Measurements from ENCODE around the gene KPTN. TPM values are rescaled to one million over a fixed set of nuclear protein-coding genes. Genes with fewer than 3 reads are reported as not detected.

Gene KPTN
- total RNA-seq, 6 donors from 2014 or later = 3.5 to 15.8 (median 7.4) TPM

DNA sequence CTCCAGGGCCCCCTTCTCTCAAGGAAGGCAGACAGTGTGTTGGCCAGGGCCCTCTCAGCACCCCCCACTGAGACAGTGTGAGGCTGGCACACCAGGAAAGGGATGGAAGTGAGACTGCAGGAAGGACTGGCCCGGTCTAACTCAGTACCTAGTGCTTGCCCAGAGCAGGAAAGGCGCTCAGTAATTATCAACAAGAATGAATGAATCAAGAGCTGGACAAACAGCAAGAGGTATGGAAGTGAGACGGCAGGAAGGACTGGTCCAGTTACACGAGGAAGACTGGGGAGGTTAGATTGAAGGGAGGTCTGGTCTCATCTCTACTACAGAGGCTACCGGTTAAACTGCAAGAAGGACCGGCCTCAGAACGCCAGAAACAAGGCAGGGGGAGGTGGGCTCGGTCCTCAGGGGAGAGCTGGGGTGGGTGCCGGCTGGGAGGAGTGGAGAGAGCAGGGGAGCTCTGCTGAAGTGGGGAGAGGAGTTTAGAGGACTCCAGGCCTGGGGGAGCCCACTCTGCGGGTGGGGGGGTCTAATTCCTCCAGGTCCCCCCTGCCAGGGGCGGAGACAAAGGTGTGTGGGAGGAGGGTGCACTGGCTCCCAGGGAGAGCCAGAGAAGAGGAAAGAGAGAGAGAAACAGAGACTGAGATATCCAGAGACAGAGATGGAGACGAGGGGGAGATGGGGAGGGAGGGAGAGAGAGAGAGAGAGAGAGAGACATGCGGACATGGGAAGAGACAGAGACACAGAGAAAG lies 13.4 kb downstream of the KPTN start:
- DNase-seq (no peak), ATAC-seq (ENCODE audit: low FRiP score in 2 of 2) (no peak)
- no peaks in the 10 kb centered on the region for H3K36me3 ChIP-seq
- peaks cover 0 to 14% (median 7%) of the 10 kb centered on the region in 4 donors for H3K4me1 ChIP-seq
- WGBS, 2 donors = 26% methylated on average over 13 of the region's 13 CpGs
- peaks cover 0 to 32% (median 14%) of the 10 kb centered on the region in 4 donors for H3K27me3 ChIP-seq
- TF ChIP-seq EP300 (IDR thresholded peaks at IDR 0.05) = no peak
- TF ChIP-seq CTCF (IDR thresholded peaks at IDR 0.05) = no peak
- TF ChIP-seq POLR2AphosphoS5 (IDR thresholded peaks at IDR 0.05) = no peak
- no peak for TF ChIP-seq POLR2A (IDR thresholded peaks at IDR 0.05)
- no peak overlapping the region for H3K4me3 ChIP-seq
- no peaks in the 10 kb centered on the region for H3K9me3 ChIP-seq
- H3K27ac ChIP-seq = no peak overlapping the region

DNA sequence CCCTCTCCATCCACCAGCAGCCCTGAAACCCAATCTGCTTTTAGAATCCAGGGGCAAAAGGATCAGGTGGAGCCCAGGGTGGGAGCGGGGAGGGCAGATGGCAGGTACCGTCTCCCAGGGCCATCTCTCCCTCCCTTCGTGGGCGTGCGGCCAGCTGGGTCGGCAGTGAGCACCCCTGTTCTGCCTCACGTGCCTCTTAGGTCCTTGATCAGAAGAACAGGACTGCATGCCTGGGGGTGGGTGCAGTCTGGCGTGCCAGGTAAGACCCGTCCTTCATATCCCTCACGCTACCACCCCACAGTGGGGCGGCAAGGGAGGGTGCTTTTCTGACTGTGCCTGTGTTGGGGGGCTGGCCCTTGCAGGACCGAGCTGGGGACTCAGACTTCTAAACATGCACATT lies 14.3 kb downstream of the KPTN start:
- WGBS, 2 donors = 17 to 19% methylated on average over 10 to 12 of the region's 12 CpGs
- DNase-seq (no peak), ATAC-seq (ENCODE audit: low FRiP score in 2 of 2) (no peak)
- Histone ChIP-seq H3K4me3 (no peak overlapping the region), H3K4me1 (peaks cover 0 to 14% (median 7%) of the 10 kb centered on the region in 4 donors), H3K27me3 (peaks cover 0 to 32% (median 14%) of the 10 kb centered on the region in 4 donors), H3K36me3 (no peaks in the 10 kb centered on the region), H3K9me3 (no peaks in the 10 kb centered on the region), H3K27ac (no peak overlapping the region)
- TF ChIP-seq CTCF (IDR thresholded peaks at IDR 0.05) (no peak), POLR2A (IDR thresholded peaks at IDR 0.05) (no peak), EP300 (IDR thresholded peaks at IDR 0.05) (no peak), POLR2AphosphoS5 (IDR thresholded peaks at IDR 0.05) (no peak)

DNA sequence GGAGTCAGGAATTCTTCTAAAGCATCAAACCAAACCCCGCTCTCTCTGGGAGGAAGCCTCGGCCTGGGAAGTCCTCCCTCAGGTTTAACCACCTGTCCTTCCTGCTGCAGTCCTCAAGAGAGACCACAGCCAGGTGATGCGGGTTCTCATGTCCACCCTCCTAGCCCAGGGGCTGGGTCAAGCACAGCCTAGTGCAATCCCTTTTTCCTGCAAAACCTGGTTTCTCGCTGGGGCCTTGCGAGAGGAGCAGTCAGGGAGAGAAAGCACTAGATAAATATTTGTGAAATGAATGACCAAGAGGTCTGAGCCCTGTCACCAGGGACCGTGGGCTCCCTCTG lies 14.7 kb downstream of the KPTN start:
- Histone ChIP-seq H3K36me3 (no peaks in the 10 kb centered on the region), H3K27ac (no peak overlapping the region), H3K4me1 (peaks cover 0 to 14% (median 7%) of the 10 kb centered on the region in 4 donors), H3K9me3 (no peaks in the 10 kb centered on the region), H3K27me3 (peaks cover 0 to 32% (median 14%) of the 10 kb centered on the region in 4 donors), H3K4me3 (no peak overlapping the region)
- no peak for ATAC-seq (ENCODE audit: low FRiP score in 2 of 2)
- no peak for DNase-seq
- TF ChIP-seq EP300 (IDR thresholded peaks at IDR 0.05) = no peak
- TF ChIP-seq POLR2A (IDR thresholded peaks at IDR 0.05) = no peak
- TF ChIP-seq CTCF (IDR thresholded peaks at IDR 0.05) = no peak
- TF ChIP-seq POLR2AphosphoS5 (IDR thresholded peaks at IDR 0.05) = no peak
- WGBS, 2 donors = 24 to 27% methylated on average over 5 to 6 of the region's 6 CpGs

GRCh38 chr19:47467914-47468313 lies 16.1 kb downstream of the KPTN start:
- Histone ChIP-seq H3K27me3 (peaks cover 0 to 32% (median 14%) of the 10 kb centered on the region in 4 donors), H3K9me3 (no peaks in the 10 kb centered on the region), H3K27ac (no peak overlapping the region), H3K4me1 (peaks cover 0 to 14% (median 7%) of the 10 kb centered on the region in 4 donors), H3K36me3 (no peaks in the 10 kb centered on the region), H3K4me3 (no peak overlapping the region)
- TF ChIP-seq CTCF (IDR thresholded peaks at IDR 0.05) = no peak
- TF ChIP-seq EP300 (IDR thresholded peaks at IDR 0.05) = no peak
- no peak for TF ChIP-seq POLR2AphosphoS5 (IDR thresholded peaks at IDR 0.05)
- TF ChIP-seq POLR2A (IDR thresholded peaks at IDR 0.05) = no peak
- ATAC-seq (ENCODE audit: low FRiP score in 2 of 2) = no peak
- no peak for DNase-seq
- 43 to 48% methylated on average over 9 of the region's 9 CpGs for WGBS, 2 donors

- no peaks in the 10 kb centered on the region for H3K36me3 ChIP-seq
- H3K4me3 ChIP-seq = no peak overlapping the region
- H3K27me3 ChIP-seq = peaks cover 0 to 16% (median 7%) of the 10 kb centered on the region in 4 donors
- H3K9me3 ChIP-seq = no peaks in the 10 kb centered on the region
- 87 to 93% methylated on average over 14 to 27 of the region's 27 CpGs for WGBS, 2 donors
- TF ChIP-seq EP300 (IDR thresholded peaks at IDR 0.05) (no peak), POLR2A (IDR thresholded peaks at IDR 0.05) (no peak), POLR2AphosphoS5 (IDR thresholded peaks at IDR 0.05) (no peak), CTCF (IDR thresholded peaks at IDR 0.05) (no peak)
- DNase-seq (peak in 1 of 2 donors; percentile 74), ATAC-seq (ENCODE audit: low FRiP score in 2 of 2) (no peak)
- H3K27ac ChIP-seq = no peak overlapping the region
- no peaks in the 10 kb centered on the region for H3K4me1 ChIP-seq
Observed at GRCh38 chr19:47465957-47466356, 18.1 kb downstream of the KPTN start.

Data from upper lobe of left lung (tissue), 6 donors.